GM21515 (cell line): ENCODE data around the gene BAIAP2L2.
"Not testable (repeated sequence)": the region's sequence is repeated elsewhere in the genome, so short reads cannot be mapped to it uniquely, and the experiment has no call there.

ENCODE experiments used
- ATAC-seq: cut with Tn5 transposase; IDR thresholded peaks from one replicate; pipeline ENCODE4 v1.9.1; 2021; ENCODE audit not compliant: unreplicated experiment

BAIAP2L2 gene

GRCh38 chr22:38041760-38042487, 68.6 kb downstream of the BAIAP2L2 start:
- ATAC-seq, result no peak

- no peak for ATAC-seq
Measured at GRCh38 chr22:38040953-38041759, 69.3 kb downstream of the BAIAP2L2 start.

GRCh38 chr22:38038890-38039812, 71.3 kb downstream of the BAIAP2L2 start:
- no peak for ATAC-seq

- ATAC-seq, result no peak
Measured at GRCh38 chr22:38038426-38038825, 72.1 kb downstream of the BAIAP2L2 start.

- not testable (repeated sequence) for ATAC-seq
Measured at GRCh38 chr22:38037367-38038150, 72.9 kb downstream of the BAIAP2L2 start.

- ATAC-seq, result no peak
Measured at GRCh38 chr22:38036392-38037062, 74.0 kb downstream of the BAIAP2L2 start.

GRCh38 chr22:38035530-38035885, 75.0 kb downstream of the BAIAP2L2 start:
- ATAC-seq, result no peak
